Measurements from ENCODE around the gene MS4A18. TPM values are rescaled to one million over a fixed set of nuclear protein-coding genes. Genes with fewer than 3 reads are reported as not detected.

Gene MS4A18
- total RNA-seq, 2 experiments from 2014 or later: not detected

DNA sequence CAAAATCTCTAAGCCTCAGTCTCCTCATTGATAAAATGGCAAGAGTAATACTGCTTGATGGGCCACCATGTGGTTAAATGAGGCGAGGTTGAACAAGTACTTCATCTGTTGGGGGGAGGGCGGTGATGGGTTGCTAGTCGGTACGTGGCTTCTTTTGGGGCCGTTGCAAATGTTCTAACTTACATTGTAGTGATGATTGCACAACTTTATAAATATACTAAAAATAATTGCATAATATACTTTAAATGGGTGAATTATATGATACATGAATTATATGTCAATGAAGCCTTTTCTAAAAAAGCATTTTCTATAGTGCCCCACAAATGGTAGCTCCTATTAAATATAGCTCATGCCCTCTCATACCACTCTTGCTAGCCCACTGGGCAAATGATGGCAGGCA is 18.6 kb upstream of the MS4A18 start:
- TF ChIP-seq, protein P1, sequence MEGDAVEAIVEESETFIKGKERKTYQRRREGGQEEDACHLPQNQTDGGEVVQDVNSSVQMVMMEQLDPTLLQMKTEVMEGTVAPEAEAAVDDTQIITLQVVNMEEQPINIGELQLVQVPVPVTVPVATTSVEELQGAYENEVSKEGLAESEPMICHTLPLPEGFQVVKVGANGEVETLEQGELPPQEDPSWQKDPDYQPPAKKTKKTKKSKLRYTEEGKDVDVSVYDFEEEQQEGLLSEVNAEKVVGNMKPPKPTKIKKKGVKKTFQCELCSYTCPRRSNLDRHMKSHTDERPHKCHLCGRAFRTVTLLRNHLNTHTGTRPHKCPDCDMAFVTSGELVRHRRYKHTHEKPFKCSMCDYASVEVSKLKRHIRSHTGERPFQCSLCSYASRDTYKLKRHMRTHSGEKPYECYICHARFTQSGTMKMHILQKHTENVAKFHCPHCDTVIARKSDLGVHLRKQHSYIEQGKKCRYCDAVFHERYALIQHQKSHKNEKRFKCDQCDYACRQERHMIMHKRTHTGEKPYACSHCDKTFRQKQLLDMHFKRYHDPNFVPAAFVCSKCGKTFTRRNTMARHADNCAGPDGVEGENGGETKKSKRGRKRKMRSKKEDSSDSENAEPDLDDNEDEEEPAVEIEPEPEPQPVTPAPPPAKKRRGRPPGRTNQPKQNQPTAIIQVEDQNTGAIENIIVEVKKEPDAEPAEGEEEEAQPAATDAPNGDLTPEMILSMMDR (IDR thresholded peaks at IDR 0.05): no peak
- H3K9me3 ChIP-seq (ENCODE audit: control insufficient read depth in 1 of 2, insufficient read depth in 1 of 2, low read length in 2 of 2): no peaks in the 10 kb centered on the region
- H3K4me1 ChIP-seq (ENCODE audit: insufficient read depth, low read length): no peaks in the 10 kb centered on the region
- no peak overlapping the region for H3K27ac ChIP-seq (ENCODE audit: low read depth in 1 of 2, low read length in 2 of 2)
- peaks cover 0 to 5% of the 10 kb centered on the region in 2 experiments for H3K27me3 ChIP-seq (ENCODE audit: control insufficient read depth in 1 of 2, insufficient read depth in 2 of 2, low read length in 2 of 2)
- H3K4me3 ChIP-seq (ENCODE audit: low read length): no peak overlapping the region
- H3K4me1 Mint-ChIP-seq (ENCODE audit: low read depth): no peaks in the 10 kb centered on the region
- POLR2A ChIA-PET: no interaction called here
- no peaks in the 10 kb centered on the region for H3K36me3 ChIP-seq (ENCODE audit: insufficient read depth, low read length)
- no peak overlapping the region for H3K27ac Mint-ChIP-seq
- peaks cover 29% of the 10 kb centered on the region for H3K27me3 Mint-ChIP-seq
- no peak overlapping the region for H3K4me3 Mint-ChIP-seq
- intact Hi-C loops (cut with DNase I, micrococcal nuclease): no loop called here
- H3K36me3 Mint-ChIP-seq (ENCODE audit: low read depth): no peaks in the 10 kb centered on the region
- DNase-seq (no peak), ATAC-seq (ENCODE audit: poor library complexity) (no peak)
- no peaks in the 10 kb centered on the region for H3K9me3 Mint-ChIP-seq
- CTCF ChIA-PET: no interaction called here

DNA sequence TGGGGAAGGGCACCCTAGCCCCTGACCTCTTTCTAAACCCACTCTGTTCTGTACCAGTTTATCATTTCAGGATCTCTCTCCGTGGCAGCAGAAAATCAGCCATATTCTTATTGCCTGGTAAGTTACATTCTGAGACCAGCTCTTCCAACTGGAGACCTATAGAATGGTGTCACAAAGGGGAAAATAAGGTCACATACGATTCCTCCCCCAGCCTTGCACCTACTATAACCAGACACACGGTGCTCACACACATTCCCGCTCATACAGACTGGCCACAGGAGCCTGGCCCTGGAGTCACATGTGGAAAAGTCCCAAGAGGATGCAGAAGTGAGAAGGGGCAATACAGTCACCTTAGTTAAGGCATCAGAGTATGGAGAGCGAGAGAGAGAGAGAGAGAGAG is 17.6 kb upstream of the MS4A18 start:
- ATAC-seq (ENCODE audit: poor library complexity) (no peak), DNase-seq (no peak)
- Mint-ChIP-seq H3K9me3 (no peaks in the 10 kb centered on the region), H3K27ac (no peak overlapping the region), H3K4me1 (ENCODE audit: low read depth) (no peaks in the 10 kb centered on the region), H3K27me3 (peaks cover 29% of the 10 kb centered on the region), H3K36me3 (ENCODE audit: low read depth) (no peaks in the 10 kb centered on the region), H3K4me3 (no peak overlapping the region)
- ChIA-PET CTCF (no interaction called here), POLR2A (no interaction called here)
- intact Hi-C loops (cut with DNase I, micrococcal nuclease): no loop called here
- H3K9me3 ChIP-seq (ENCODE audit: control insufficient read depth in 1 of 2, insufficient read depth in 1 of 2, low read length in 2 of 2): no peaks in the 10 kb centered on the region
- no peaks in the 10 kb centered on the region for H3K36me3 ChIP-seq (ENCODE audit: insufficient read depth, low read length)
- peaks cover 5 to 6% of the 10 kb centered on the region in 2 experiments for H3K27me3 ChIP-seq (ENCODE audit: control insufficient read depth in 1 of 2, insufficient read depth in 2 of 2, low read length in 2 of 2)
- no peak overlapping the region for H3K27ac ChIP-seq (ENCODE audit: low read depth in 1 of 2, low read length in 2 of 2)
- H3K4me1 ChIP-seq (ENCODE audit: insufficient read depth, low read length): no peaks in the 10 kb centered on the region
- TF ChIP-seq, protein P1 (IDR thresholded peaks at IDR 0.05): no peak
- H3K4me3 ChIP-seq (ENCODE audit: low read length): no peak overlapping the region

DNA sequence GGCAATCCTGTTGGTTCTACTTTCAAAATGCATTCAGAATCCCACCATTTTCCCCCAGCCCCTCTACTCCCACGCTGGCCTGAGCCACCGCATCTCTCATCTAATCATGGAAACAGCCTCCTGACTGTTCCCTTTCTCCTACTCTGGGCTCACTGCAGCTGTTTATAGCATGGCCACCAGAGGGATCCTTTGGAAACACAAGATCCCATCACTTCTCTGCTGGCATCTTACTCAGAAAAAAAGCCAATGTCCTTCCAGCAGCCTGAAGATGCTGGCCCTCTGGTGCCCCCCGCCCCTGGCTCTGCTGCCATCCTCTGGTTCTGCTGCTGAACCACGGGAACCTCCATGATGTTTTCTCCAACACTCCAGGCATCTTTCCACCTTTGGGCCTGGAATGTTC is 14.0 kb upstream of the MS4A18 start:
- H3K4me1 Mint-ChIP-seq (ENCODE audit: low read depth): no peaks in the 10 kb centered on the region
- no peaks in the 10 kb centered on the region for H3K36me3 Mint-ChIP-seq (ENCODE audit: low read depth)
- Histone ChIP-seq H3K27ac (ENCODE audit: low read depth in 1 of 2, low read length in 2 of 2) (no peak overlapping the region), H3K4me3 (ENCODE audit: low read length) (no peak overlapping the region), H3K4me1 (ENCODE audit: insufficient read depth, low read length) (no peaks in the 10 kb centered on the region), H3K36me3 (ENCODE audit: insufficient read depth, low read length) (no peaks in the 10 kb centered on the region), H3K27me3 (ENCODE audit: control insufficient read depth in 1 of 2, insufficient read depth in 2 of 2, low read length in 2 of 2) (peaks cover 0 to 9% of the 10 kb centered on the region in 2 experiments), H3K9me3 (ENCODE audit: control insufficient read depth in 1 of 2, insufficient read depth in 1 of 2, low read length in 2 of 2) (no peaks in the 10 kb centered on the region)
- ChIA-PET CTCF (no interaction called here), POLR2A (no interaction called here)
- no peak for DNase-seq
- peaks cover 32% of the 10 kb centered on the region for H3K27me3 Mint-ChIP-seq
- H3K4me3 Mint-ChIP-seq: no peak overlapping the region
- no peak overlapping the region for H3K27ac Mint-ChIP-seq
- H3K9me3 Mint-ChIP-seq: no peaks in the 10 kb centered on the region
- TF ChIP-seq, protein P1 (IDR thresholded peaks at IDR 0.05): no peak
- ATAC-seq (ENCODE audit: poor library complexity): no peak
- intact Hi-C loops (cut with DNase I, micrococcal nuclease): no loop called here
